Measurements from ENCODE around the gene ANKRD23.

ANKRD23 gene

DNA sequence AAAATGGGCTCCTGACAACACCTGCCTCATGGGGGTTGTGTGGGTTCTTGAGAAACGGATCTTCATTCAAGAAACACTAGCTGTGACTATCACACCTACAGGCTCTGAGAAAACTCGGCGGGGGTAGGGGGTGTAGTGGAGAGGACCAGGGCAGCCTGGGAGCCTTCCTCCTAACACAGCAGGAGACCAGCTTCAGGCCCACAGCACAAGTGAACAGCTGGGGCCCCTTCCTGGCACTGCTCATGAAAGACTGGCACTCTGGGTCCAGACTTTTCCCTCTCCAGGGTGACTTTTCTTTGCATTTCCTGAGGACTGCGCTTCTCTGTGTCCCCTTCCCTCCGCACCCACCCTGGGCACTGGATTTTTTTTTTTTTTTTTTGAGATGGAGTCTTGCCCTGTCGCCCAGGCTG, 33.2 kb upstream of the ANKRD23 start:
- DNase-seq (ENCODE audit: low read depth), result no peak

DNA sequence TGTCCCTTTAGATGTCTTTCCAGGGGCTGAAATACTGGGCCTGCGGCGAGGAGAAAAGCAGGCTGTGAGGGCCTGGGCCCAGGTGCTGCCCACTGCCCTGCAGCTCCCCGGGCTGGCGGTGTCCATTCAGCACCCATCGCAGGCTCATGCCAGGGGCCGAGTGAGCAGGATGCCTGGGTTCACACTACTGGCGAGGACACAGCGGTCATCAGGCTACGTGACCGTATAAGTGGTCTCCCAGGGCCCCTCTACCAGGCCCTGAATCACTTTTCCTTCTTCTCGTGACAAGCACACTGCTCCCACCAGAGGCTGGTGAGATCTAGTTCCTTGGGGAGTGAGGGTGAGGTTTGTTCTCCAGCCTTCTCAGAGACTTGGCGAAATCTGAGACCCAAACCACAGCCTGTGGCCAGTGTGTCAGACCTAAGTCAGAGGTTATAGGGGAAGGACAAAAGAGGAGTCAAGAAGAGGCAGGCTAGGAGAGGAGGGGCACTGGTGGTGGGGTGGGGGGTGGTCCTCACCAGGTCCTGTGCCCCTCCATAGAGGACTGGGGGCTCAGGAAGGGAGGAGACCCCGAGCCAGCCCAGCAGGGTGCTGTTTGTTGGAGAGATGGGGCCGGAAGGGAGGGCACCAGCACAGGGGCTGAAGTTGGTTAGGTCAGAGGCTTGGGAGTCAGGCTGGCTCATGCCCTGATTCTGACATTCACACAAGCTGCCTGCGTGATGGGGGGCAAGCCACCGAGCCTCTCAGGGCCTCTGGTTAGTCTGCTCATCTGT, 32.6 kb upstream of the ANKRD23 start:
- no peak for DNase-seq (ENCODE audit: low read depth)

DNA sequence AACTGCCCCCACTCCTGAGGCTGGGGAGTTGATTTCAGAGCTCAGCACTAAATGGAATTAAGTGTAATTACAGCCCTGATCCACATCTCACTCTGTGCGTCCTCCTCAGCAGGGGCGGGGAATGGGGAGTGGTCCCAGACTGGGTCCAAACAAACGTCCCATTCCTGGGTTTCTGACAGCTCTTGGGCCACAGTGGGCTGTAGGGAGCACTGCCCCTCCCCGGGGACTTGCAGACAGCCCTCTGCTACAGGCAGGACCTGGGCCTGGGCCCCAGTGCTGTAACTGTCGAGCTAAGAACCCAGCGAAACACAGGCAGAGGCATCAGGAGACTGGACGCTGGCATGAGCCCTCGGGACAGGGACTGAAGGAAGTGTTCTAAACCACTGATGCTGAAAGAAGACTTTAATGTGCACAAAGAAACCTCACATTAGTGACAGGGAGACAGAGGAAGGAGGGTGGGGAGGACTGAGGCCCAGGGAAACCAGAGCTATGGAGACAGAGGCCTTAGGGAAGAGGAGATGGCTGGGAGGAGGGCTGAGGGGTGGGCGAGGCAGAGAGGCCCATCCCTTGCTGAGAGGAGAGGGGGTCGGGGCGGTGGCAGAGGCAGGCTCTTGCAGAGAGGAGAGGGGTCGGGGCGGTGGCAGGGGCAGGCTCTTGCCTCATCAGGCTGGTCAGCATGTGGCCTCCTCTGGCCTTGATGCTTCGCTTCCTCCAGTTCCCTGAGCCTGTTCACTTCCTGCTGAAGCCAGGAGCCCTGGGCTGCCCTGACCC, 31.9 kb upstream of the ANKRD23 start:
- DNase-seq (ENCODE audit: low read depth), result no peak

DNA sequence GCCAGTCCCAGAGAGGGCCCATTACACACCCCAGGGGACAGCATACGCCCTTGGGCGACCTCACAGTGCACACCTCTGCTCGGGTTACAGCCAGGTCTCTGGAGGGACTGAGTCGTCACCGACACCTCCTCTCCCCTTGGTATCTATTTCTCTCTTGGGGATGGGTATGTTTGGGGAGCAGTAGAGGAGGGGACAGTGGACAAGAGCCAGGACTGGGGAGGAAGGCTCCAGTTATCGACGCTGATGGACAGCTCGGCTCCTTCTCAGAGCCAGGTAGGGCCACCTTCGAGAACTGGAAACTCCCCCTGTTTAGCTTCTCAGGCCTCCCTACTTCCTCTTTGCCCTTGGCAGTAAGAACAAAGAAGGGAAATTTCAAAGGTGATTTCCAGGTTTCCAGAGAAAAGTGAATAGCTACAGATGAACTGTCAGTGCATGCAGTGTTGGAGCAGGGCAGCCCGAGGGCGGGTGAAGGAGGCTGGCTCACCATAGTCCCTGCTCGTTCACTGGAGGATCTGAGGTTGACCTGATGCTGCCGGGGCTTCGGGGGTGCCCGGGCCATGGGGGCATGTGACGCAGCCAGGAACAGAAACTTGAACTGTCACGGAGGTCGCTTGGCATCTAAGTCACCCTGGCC, 30.5 kb upstream of the ANKRD23 start:
- DNase-seq (ENCODE audit: low read depth), result no peak

DNA sequence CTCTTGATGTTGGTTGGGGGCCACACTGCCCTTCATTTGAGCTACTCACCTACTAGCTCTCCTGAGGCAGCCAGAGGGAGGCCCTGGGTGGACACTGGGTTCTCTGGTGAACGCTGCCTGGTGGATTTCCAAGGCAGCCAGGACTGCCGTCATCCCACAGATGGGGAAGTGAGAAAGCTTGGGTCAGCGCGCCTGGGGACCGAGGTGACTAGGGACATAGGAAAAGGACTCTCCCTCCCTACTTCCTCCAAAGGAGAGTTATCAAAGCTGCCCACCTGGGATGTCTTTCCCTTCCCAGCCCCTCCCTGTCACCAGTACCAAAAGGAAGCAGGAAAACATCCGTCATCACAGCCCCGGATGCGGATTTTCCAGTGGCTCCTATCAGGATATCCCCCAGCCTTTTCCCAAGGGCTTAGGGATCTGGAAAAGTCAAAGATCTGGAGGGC, 29.9 kb upstream of the ANKRD23 start:
- DNase-seq (ENCODE audit: low read depth), result no peak

DNA sequence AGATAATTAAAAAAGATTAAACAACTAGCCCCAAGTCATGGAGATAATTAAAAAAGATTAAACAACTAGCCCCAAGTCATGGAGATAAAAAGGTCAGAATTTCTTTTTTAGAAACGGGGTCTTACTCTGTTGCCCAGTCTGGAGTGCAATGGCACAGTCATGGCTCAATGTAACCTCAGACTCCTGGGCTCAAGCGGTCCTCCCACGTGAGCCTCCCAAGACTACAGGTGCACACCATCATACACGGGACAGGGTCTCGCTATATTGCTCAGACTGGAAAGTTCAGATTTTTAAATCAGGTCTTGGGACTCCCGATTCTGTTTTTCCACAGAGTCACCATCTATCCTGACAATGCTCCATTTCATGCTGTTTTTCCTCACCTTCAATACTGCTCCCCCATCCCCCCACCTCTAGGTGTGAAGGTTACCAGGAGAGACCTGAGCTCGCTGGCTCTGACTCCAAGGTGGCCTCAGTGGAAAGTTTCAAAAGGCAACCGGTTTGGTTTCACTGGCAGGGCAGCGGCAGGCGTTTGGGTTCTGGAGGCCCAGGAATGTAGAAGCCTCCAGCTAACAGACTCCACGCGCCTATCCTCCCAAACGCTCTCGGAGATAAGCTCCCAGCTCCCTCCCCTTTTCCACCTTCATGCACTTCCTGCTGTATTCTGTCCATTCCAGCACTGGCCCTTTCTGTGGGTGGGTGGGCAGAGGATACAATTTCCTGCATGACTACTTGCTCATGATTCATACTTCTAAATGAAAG, 28.9 kb upstream of the ANKRD23 start:
- DNase-seq (ENCODE audit: low read depth), result no peak

DNA sequence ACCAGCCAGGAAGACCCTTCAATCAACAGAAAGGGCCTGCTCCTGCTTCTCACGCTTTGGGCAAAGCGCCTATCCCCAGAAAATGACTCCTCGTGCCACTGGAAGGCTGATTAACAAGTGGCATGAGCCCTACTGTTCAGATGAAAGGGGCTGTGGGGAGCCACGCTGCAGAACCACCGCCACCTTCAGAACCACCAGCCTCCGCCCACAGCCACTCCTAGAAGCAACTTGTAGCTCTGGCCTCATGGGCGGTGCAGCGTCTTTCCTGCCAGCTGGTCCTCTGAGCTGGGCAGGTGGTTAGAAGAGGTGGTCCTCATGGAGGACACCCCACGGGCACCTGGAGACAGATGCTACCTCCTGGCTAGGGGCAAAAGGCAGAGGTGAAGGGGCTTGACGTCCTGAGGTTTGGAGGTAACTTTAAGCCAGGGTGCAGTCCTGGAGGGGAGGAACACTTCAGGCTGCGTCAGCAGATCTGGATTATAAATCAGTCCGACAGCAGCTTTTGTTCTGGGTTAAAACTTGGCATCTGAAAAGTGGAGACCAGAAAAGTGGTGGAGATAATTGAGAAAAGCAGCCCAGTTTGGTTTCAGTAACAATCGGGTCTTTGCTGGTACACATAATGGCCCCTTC, 26.9 kb upstream of the ANKRD23 start:
- DNase-seq (ENCODE audit: low read depth), result no peak

DNA sequence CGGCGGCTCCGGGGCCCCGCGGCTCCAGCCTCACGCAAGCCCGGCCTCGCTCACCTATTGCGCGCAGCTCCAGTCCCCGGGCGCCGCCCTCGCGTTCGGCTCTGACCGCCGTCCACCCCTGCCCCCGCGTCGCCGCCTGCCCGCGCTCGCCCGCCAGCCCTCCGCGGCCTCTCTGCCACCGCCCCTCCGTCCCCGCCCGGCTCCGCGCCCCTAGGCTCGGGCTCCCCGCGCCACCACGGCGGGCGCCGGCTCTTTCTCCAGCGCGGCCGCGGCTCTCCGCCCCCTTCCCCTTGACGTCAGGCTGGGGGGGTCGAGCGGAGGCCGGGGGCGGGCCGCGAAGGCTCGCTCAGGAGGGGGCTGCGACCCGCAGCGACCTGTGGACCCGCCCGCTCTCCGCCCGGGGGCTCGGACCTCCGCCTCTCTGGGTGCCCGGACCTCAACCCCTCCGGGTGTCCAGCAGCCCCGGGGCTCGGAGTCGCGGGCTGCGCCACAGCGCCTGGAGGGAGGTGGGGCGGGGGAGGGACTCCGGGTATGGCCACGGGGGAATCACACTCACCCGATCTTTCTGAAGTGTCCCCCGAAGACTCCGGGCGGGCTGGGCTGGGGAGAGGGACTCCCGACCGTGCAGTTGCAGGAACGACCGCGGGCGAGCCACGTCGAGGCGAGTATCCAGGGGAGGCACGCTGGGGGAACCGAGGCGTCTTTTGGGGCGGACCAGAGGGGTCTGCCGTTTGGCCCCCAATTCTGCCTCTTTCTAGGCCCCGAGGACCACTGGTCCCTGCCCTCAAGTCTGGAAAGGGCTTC, 26.2 kb upstream of the ANKRD23 start, which contains the start of gene SEMA4C:
TSS of gene SEMA4C (minus strand) at position 259 of the 804 bp plus-strand sequence. CDS start 2,194 bp downstream, outside the sequence.
- DNase-seq (ENCODE audit: low read depth), result no peak

DNA sequence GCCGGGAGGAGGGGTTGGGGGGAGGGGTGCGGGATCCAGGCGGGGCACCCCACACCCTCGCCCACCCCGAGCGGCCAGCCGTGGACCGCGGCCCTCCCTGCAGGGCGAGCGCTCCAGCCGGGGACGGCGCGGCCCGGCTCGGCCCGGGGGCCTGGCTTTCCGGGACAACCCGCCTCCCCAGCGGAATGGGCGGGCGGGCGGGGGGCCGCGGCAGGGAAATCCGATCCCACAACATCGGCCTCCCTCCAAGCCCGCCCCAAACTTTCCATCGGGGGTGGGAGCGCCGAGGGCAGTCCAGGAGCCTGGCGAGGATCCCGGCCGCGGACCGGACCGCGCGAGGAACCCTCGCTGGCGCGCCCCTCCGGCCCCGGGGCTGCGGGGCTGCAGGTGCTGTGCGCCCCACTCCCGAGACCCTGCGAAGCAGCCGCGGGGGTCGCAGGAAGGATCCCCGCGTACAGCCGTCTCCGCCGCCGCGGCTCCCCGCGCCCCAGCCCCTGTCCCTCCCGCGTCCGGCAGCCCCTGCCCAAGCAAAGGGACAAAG, 25.5 kb upstream of the ANKRD23 start:
- peak; percentile 56 for DNase-seq (ENCODE audit: low read depth)

DNA sequence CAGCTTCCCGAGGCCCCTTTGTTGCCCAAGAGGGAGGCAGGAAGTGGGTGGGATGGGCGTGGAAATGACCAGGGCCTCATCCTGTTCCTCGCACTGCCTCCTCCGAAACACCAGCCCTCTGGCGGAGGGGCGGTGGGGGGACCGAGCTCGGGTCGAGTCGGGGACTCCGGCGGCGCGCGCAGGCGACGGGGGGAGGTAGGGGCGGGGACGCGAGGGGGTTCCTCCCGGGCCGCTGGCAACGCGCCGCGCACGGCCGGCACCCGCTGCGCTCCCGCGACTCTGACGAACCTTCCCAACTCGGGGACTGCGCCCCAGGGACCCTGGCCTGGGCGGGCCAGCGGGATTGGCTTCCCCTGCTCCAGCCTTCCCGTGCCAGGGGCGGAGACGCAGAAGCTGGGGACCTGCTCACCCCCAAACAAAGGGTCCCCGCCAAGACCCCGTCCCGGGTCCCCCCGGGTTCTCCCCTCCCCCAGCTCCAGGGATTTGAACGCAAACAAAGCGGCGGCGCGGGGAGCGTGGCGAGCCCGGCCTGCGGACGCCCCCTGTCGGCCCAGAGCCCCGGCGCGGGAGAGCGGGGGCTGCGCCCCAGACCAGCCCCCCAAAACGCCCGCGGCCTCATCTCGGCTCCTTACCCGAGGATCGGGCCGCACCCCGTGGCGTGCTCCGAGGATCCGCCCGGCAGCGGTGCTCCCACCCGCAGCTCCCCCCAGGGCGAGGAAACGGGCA, 24.9 kb upstream of the ANKRD23 start:
- peak; percentile 81 for DNase-seq (ENCODE audit: low read depth)

DNA sequence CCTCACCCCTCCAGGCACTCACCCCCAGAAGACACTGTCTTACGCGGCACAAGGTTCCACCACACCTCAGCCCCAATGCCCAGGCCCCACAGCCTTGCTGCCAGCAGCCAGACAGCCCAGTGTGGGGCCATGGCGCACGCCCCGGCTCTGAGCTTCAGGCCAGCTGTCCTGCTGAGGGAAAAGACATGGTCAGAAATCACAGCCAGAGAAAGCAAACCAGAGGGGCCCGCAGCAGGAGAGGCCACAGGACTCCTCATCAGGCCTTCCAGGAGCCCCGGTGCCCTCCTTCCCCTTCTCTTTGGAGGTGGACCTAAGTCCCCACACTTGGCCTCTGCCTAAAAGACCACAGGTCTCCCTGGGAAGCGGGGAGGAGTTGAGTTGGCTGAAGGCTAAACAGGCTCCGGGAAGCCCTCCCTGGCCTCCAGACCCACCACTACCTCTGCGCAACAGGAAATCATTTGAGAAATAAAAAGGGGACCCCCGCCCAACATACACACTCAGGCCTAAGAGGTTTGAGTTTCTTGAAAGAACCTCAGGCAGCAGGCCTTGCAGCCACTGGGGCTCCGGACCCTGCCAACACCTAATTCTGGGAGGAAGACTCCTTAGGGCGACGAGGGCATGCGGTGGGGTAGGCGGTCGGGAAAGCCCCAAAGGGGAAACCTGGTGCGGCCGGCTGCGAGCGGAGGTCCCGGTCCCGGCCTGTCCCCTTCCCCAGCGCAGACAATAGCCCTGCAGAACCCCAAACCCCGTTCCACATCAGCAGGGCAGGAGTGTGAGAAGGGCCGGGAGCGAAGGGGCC, 24.1 kb upstream of the ANKRD23 start:
- DNase-seq (ENCODE audit: low read depth), result no peak

DNA sequence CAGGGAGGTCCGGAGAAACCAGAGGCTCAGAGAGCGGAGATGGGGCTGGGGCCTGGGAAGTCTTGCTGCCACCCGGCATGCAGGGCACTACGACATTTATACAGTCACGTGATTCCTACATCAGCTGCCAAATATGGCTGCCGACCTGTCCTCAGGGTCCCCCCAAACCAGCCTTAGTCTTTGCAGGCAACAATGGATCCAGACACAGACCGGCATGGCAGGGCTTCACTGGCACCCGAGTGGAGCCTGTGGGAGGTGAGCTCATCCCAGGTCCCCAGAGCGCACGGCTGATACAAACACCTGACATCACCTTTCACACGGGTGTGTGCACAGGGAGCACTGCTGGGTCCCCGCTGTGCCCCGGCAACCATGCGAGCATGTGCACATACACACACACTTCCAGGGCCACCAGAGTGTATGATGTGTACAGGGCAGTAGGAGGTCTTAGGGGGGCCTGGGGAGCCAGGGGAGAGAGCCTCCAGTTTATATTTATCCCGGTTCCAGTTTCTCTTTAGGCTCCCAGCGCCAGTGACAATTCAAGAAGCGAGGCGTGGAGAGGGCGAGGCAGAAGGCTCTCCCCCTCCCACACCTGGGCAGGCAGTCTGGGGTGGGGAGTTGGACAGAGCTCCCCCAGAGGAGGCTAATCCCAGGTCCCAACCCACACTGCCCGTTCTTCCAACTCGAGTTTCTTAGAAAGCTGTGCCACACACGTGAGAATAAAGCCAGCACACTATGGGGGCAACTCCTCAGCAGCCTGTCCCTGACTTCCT, 23.4 kb upstream of the ANKRD23 start:
- DNase-seq (ENCODE audit: low read depth), result no peak

DNA sequence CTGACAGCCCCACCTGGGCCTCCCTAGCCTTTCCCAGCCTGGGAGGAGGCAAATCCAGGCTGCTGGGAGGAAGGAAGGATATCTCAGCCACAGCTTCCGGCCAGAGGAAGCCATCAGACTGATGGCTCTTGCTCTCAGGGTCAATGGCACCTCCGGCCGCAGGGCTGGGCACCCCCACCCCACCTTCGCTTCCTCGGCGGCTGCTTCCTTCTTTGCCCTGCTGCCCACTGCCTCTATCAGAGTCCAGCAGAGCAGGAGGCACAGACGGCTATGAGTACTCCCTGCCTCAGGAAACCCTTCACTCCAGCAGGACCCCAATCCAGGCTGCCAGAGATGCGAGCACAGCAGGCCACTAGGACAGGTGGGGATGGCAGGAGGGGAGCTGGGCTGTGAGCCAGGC, 22.8 kb upstream of the ANKRD23 start:
- DNase-seq (ENCODE audit: low read depth), result no peak

DNA sequence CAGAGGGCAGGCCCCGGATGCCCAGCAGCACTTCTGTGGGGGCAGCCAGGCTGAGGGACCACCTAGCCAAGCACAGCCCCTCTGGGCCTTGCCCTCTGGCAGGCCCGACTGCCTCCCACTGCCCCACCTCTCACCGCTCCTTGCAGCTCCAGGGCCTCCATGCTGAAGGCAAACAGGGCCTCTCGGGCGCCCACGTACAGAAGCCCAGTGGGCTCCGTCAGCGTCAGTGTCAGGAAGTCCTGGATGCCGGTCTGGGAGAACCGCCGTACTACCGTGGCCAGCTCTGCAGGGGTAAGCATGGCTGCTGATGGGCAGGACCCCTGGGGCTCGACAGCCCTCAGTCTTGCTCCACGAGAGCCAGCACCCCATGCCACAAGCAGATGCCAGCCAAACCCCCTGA, 22.3 kb upstream of the ANKRD23 start:
- DNase-seq (ENCODE audit: low read depth), result no peak

DNA sequence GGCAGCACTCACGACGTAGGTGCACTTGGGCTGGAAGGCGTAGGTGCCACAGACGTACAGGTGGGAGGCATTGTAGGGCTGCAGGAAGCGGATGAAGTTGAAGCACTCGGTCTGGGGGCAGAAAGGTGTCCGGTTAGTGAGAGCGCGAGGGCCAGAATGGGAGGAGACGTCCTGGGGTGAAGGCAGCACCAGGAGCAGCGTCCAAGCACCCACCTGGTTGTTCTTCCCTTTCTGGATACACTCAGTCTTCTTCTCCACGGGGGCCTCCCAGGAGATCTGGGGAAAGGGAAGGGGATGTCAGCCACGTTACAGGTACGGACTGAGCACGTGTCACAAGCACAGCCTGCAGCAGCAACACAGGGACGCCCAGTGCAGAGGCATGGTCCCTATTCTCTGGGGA, 21.8 kb upstream of the ANKRD23 start:
- DNase-seq (ENCODE audit: low read depth), result no peak

DNA sequence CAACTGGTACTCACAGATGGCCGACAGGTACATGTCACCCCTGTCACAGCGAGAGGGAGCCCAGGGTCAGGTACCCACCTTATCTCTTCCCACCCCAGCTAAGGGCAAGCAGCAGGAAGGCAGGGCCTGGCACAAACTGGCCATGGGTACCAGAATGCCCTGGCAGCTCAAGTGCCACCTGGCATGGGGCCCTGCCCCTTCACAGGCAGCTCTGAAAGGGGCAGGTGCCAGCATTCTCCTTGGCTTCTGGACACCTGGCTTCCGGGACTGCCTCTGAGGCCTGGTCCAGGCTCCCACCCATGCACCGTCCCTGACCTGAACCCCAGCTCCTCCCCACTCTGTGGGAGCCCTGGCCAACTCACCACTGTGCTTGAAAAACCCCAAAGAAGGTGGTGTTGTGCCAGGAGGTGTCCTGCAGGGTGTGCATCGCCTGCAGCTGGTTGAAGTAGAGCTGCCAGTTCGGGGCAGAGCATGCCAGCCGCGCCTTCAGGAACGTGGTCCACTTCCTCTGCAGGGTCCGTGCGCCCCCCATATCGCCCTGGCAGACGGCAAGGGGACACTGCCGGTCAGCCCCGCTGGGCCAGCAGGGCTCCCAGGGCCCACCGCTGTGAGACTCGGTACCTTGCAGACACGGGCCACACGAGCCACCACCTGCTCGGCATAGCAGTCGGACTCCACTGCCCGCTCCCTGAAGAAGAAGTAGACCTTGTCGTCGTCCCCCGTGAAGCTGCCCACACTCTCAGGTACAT, 20.7 kb upstream of the ANKRD23 start:
- no peak for DNase-seq (ENCODE audit: low read depth)

DNA sequence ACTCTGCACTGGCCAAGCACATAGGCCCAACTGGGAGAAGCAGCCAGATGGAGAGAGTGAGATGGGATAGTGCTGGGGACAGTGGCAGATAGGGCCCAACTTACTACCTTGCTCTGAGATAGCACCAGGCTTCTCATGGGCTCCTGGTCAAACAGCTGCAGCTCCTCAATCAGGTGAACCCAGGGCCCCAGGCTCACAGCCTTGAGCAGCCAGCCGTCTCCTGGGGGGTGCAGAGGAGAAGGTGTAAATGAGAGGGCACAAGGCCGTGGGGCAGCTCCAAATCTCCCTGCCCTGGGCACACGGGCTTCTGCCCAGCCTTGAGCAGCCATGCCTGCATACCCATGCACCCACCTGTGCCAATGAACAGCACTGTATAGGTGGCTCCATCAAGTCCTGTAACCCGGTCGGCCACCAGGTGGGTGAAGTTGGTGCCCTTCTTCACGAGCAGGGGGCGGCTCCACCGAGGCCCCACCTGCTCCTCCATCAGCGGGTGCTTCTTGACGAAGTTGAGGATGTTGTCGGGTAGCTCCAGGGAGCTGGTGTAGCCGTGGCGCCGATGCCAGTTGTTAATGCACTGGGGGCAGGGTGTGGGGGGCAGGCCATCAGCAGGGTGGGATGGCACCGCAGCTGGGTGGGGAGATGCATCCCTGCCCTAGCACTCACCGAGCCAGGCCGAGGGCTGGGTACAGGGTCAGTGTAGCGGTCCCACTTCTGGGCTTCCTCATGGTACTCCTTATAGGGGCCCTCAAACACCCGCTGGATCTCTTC, 19.9 kb upstream of the ANKRD23 start:
- DNase-seq (ENCODE audit: low read depth), result no peak

Data from fibroblast of the conjunctiva (primary cell).